IPS-11a (cell line): ENCODE measurements around the gene ESR2.
"Not testable (repeated sequence)": the region's sequence is repeated elsewhere in the genome, so short reads cannot be mapped to it uniquely, and the experiment has no call there.

Experiments
- H3K4me3 ChIP-seq: one replicate; pipeline ENCODE4 v1.5.1; 2013; ENCODE audit warnings: low read depth, low read length, control low read depth

Gene ESR2

DNA sequence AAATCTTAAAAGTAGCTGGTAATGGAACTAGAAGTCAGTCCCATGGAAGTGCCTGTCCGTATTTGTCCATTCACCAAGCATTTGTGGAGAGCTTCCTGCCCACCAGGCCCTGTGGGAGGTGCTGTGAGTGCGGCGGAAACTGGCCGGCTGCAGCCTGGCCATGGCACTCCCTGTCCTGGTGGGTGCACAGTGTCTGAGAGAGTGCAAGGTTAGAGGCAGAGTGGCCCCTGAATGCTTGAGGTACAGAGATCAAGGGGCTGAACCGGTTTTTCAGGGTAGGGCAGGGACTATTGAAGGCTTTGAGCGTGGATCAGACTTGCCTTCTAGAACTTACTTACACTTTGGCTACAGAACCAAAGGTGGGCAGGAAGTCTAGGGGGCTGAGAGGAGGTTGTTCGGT is 92.9 kb downstream of the ESR2 start:
- no peak overlapping the region for H3K4me3 ChIP-seq

DNA sequence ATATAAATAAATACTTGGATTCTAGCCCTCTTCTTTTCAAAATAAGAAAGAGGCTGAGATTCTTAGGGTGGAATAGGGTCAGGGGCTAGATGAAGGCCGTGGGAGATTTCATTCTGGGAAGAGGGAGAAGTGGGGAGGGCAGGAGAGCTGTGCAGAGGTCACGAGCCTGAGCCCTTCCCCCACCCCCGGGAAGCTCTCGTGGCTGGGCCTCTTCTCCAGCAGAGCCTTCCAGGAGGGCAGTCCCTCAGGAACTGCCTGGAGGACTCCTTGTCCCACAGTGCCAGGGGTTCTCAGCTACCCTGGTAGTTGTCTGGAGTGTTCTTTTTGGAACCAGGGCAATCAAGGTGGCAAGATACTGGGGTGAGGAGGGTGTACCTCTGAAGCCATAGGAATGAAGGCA is 94.0 kb downstream of the ESR2 start:
- no peak overlapping the region for H3K4me3 ChIP-seq

DNA sequence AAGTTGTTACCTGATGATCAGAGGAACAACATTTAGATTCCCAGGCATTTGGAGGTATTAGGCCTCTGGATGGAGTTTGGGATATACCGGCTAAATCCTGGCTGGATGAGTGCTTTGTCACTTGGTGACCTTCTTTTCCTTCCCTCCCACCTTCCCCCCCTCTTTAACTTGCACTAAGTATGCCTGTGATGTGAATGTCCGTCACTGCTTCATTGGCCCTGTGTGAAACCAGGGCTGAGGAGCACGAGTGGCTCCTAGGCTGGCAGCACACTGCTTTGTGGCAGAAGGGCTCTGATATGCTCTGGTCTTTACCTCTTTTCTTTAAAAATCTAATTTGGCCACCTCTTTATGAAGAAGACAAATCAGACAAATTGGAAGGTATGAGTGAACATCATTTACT is 95.7 kb downstream of the ESR2 start:
- no peak overlapping the region for H3K4me3 ChIP-seq

DNA sequence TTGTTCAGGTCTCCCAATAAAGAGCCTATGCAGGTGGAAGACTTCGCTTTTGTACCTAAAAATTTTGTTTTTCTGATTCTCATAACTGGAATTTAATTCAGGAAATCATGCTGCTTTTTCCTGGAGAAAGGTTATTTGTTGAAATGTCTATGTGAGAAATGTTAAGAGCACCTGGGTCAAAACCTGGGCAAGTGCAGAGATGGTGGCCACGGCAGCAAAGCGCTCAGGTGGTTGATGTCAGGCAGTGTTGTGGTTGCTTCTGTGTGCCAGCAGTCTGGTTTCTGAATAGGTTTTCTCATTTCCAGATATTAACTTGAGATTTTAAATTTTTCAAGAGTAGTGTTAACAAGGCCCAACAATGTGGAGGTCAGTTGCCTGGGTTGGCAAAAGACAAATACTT is 96.2 kb downstream of the ESR2 start:
- no peak overlapping the region for H3K4me3 ChIP-seq

DNA sequence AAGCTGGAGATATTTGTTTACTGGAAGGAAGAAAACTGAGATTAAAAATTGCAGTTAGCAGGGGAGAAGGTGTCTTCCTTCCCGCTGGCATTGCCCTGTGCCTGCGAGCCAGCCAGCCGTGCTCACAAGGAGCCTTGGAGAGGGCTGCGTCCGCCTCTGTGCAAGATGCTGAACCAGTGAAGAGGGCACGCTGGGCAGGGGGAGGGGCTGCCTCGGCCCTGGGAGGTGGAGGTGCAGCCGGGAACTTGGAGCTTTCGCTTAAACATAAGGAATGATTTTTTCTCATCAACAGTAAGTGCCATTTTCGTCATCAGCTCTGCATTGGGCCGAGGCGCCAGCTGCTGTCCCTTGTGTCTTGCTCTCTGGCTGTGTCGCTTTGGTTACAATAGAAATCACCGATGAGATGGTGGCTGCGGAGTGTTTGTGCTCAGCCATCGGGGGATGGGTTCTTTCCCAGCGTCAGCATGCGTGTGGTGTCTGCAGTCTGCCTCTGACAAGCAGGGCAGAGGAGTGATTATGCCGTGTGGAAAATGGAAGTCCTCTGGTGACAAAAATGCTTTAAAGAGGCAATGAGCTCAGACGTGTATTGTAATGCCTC is 97.3 kb downstream of the ESR2 start:
- peak overlapping the region; percentile 36 for H3K4me3 ChIP-seq

DNA sequence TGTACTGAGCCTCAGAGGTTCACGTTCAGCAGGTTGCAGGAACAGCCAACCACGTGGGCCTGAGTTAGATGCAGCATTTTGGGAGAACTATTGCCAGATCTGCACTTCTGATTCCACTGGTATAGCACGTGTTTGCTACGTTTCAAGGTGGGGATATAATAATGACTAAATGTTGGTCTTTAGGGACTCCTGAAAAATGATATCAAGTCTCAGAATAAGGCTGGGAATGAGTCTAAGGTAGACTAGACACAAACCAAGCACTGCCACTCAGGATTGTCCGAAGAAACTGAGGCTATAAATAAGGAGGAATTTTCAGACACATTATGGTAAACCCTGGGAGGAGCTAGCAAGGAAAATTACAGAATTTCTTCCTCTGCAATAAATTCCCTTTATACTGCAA is 98.1 kb downstream of the ESR2 start:
- H3K4me3 ChIP-seq, result no peak overlapping the region

DNA sequence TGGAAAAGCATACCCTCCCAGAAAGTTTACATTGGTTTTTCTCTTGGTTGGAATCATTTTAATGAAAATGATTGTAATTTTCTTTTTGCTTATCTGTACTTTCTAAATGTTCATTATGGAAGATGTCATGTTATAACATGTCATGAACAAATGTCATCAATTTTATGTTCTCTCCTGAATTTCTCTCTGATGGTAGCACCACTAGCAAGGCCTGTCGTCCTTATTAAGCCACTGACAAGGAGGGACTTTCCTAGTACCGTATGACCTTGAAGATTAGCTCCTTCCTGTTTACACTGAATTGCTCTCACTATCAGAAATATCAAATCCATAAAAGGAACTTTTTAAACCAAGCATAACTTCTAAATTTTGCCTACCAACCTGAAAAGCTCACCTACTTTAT is 99.0 kb downstream of the ESR2 start:
- no peak overlapping the region for H3K4me3 ChIP-seq

DNA sequence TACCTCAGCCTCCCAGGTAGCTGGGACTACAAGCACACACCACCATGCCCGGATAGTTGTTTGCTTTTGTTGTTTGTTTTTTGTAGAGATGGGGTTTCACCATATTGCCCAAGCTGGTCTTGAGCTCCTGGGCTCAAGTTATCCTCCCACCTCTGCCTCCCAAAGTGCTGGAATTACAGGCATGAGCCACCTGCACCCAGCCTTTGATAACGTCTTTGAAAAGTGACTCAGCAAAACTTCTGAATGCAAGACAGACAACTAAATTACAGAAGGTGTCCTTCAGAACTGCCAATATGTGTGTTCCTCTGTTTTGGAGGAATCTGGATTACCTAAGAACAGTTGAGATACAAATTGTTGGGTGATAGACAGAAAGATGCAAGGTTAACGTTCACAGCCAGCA is 99.8 kb downstream of the ESR2 start:
- H3K4me3 ChIP-seq, result no peak overlapping the region

DNA sequence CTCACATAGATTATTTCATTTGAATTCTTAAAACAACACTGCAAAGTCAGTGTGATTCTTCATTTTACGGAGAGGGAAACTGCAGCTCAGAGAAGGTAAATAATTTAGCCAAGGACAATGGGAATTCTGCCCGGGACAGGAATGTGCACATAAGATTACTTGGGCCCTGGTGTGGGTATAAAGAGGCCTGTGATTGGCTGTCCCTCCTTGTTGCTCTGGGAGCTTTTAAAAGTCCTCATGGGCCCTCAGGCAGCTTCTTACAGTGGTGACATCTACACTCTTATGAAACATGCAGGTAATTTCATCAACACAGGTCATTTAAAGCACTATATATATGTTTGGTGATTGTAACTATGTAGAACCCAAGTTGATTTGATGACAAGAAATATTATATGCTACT is 100.3 kb downstream of the ESR2 start:
- H3K4me3 ChIP-seq, result no peak overlapping the region

DNA sequence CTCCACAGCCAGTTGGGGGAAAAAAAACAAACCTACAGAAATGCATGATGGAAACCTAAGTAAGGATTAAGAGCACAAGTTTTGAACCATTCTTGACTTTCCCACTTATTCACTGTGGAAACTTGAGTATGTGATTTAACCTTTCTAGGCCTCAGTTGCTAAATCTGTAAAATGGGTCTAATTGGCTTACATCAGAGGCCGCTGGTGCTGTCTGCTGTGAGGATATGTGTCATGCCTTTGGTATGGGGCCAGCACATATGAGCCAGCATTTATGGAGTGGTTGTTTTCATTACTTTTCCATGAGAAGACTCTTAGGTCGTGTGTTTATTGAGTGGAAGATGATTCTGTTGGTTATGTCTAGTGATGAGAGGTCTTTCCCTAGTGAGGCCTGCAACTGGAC is 102.4 kb downstream of the ESR2 start:
- H3K4me3 ChIP-seq, result no peak overlapping the region

DNA sequence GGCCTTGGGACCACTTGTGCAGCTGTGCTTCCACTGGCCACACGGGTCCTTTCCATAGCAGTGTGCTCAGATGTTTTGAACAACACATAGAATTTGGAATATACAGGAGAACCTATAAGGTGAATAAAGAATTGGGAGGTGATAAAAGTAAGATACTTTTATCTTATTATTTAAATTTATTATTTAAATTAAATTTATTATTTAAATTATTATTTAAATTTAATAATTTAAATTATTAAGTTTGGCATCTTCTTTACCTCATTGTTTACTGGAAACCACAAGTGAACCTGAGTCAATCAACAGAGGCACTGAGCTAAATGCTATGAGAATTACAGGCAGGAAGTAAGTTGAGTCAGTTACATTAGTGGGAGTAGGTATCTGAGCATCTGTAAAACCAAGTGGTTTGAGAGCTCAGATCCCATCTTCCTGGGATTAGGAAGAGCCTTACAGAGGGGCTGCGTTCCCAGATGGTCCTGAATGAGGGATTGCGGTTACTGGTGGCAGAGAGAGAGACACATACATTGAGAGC is 103.1 kb downstream of the ESR2 start:
- H3K4me3 ChIP-seq, result no peak overlapping the region

DNA sequence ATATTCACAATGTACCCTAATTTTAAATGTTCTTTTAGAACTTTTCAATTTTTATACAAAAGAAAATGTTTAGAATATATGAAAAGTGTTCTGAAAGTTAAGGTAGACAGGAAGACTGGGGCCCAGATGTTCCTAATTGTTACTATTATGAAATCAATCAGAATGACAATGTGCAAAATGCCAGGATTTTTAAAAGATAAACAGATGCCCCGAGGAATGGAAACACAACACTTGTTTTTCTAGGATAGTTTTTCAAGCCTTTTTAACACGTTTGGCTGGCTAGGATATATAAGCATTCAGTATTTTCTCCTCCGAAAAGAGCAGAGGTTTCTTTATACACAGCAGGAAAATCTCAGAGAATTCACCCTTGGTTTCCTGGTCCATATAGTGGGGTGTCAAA is 106.8 kb downstream of the ESR2 start:
- H3K4me3 ChIP-seq, result peak overlapping the region; percentile 25

DNA sequence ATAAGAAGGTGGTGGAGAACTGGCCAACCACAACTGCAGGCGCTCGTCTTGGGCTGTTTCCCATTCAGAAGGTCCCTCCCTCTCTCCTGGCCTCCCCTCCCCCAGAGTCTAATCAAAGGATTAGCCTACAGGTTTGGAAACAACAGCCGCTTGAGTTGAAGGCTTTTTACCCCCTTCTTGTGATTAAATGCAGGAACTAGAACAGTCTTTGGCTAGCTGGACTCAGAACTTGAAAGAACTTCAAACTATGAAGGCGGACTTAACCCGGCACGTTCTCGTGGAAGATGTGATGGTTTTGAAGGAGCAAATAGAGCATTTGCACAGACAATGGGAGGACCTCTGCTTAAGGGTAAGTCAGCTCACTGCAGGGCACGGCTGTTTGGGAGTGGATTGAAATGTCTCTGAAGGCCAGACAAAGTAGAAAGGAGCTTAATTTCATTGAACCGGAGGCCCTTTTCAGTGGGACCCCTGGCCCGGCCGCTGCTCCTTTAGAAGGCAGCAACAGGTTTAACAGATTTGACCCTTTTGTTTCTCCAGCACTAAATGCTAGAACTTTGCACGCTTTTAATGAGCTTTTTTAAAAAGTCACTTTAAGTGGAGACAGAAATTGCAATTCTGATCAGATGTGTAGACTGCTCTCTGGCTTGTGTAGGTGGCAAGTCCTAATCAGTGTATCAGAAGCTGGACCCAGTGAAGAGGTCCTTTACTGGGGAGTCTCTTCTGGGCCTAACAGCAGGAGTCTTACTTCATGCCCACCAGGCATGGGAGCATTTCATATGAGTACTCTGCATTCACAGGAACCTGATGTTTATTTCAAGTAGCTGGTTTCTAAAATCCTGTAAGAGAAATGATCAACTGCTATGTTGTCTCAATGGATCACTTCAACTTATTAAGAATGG is 107.7 kb downstream of the ESR2 start:
- peak overlapping the region; percentile 25 for H3K4me3 ChIP-seq

DNA sequence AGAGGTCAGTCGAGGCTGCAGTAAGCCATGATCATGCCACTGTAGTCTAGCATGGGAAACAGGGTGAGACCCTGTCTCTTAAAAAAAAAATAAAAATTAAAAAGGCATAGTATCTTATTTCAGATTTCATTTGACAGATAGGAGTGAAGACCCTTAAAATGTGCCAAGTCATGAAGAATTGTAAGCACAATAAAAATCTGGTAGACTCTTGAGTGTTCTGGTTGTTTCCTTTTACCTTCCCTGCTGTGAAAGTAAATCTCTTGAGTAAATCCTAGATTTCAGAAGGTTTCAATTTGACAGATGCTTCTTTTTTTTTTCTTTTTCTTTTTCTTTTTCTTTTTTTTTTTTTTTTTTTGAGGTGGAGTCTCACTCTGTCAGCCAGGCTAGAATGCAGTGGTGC is 109.0 kb downstream of the ESR2 start:
- H3K4me3 ChIP-seq, result no peak overlapping the region

DNA sequence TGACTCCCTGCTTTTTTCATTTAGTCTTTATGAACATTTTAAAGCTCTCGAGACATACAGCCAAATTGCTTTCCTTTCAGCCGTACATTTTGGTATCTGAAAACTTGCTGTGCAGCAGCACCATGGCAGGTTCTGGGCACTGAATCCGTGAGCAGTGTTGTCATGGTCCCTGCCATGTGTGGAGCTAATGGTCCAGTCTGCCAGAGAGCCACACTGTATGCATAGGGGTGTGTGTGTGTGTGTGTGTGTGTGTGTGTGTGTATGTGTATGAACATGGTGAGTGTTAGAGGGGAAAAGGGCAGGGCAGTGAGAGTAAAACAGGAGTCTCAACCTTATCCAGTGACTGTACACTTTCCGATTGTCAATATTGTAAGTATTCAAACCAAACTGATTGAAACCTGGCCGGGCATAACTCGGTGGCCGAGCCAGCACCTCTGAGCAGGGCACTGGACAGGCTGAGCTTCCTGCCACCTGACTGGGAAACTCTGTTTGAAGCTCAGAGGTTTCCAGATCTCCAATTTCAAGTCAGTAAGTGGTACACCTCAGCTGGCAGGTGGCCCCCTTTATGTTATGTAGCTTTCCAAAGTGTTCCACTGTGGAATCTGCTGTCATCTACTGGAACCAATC is 110.0 kb downstream of the ESR2 start:
- no peak overlapping the region for H3K4me3 ChIP-seq

DNA sequence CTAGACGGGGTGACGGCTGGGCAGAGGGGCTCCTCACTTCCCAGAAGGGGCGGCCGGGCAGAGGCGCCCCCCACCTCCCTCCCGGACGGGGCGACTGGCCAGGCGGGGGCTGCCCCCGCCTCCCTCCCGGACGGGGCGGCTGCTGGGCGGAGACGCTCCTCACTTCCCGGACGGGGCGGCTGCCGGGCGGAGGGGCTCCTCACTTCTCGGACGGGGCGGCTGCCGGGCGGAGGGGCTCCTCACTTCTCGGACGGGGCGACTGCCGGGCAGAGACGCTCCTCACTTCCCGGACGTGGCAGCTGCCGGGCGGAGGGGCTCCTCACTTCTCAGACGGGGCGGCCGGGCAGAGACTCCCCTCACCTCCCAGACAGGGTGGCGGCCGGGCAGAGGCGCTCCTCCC is 111.3 kb downstream of the ESR2 start:
- not testable (repeated sequence) for H3K4me3 ChIP-seq

DNA sequence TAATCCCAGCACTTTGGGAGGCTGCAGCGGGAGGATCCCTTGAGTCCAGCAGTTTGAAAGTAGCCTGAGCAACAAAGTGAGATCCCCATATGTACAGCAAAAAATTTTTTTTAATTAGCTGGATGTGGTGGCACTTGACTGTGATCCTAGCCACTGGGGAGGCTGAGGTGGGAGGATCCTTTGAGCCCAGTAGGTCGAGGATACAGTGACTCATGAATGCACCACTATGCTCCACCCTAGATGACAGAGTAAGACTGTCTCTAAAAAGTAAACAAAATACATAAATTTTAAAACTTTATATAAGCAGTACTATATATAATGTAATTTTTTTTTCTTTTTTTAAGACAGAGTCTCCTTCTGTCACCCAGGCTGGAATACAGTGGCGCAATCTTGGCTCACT is 115.4 kb downstream of the ESR2 start:
- no peak overlapping the region for H3K4me3 ChIP-seq

DNA sequence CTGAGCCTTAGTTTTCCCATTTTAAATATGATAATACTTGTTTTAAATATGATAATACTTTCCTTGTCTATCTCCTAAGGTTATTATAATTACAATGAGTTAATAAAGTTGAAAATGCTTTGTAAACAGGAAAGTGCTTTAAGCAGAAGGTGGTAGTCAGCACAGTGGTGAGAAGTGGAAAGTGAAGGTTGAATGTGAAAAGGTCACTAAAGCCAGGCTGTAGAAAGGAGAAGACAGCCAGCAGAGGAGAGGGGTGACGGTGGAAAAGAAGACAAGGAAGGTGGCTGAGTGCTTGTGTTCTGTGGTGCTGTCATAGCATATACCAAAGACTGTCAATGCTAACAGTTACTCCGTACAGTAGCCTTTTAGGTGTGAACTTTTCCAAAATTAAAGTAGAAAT is 117.8 kb downstream of the ESR2 start:
- no peak overlapping the region for H3K4me3 ChIP-seq

DNA sequence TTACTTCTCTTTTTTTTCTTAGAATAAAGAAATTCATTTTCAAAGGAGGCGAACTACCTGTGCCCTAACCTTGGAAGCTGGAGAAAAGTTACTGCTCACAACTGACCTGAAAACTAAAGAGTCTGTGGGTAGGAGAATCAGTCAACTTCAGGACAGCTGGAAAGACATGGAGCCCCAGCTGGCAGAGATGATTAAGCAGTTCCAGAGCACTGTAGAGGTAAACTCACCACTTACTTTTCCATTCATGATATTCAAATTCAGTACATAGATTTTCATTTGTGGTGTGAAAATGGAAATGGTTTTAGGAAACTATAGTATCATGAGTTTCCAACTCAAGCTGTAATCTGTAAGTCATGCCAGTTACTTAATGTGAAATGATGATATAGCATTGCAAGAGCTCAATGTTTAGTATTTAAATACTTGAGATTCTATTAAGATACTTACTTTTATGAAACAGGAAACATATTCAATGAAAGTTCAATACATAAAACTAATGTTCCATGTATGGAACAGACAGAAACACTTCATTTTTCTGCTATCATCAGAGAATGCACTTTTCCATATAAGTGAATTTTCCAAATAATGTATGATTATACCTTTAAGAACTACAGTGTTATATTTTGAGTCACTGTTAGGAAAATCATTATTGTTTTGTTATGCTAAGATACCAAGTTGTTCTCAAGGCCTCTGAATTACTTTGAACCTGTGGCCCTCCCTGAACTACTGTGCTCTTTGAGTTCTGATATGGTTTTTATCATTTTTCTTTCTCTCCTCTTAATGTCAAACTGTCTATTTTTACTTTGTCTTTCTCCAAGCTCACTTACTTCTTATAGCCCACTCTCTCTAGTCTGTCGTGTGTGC is 119.0 kb downstream of the ESR2 start:
- no peak overlapping the region for H3K4me3 ChIP-seq

DNA sequence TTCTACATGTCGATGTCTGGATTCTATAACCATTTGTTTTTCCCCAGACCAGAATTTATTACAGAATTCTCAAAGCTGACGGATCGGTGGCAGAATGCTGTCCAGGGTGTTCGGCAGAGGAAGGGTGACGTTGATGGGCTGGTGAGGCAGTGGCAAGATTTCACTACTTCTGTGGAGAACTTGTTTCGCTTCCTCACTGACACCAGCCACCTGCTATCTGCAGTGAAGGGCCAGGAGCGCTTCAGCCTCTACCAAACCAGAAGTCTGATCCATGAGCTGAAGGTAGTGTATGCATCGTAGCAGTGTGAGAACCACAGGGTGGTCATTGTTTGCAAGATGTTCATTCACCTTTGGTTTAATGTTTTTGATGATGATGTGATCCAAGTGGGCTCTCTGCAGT is 124.0 kb downstream of the ESR2 start:
- H3K4me3 ChIP-seq, result no peak overlapping the region

DNA sequence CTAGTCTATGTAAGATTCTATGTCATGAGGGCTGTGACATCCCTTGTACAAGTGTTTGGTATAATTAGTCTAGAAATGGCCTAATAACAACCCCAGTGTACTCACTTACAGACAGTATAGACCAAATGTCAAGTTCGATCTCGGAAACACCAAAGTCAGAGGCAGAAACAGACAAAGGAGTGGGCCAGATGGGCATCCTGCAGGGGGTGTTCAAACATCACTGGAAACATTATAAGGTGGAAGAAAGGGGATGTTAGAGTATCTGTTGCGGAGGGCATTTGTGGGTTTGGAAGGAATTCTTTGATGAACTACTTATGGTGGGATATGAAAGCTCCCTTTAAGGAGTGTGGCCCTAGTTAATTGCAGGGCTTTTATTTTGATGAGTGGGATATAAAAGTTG is 134.6 kb downstream of the ESR2 start:
- H3K4me3 ChIP-seq, result no peak overlapping the region
